ENCODE results near the gene SHB.

DNA sequence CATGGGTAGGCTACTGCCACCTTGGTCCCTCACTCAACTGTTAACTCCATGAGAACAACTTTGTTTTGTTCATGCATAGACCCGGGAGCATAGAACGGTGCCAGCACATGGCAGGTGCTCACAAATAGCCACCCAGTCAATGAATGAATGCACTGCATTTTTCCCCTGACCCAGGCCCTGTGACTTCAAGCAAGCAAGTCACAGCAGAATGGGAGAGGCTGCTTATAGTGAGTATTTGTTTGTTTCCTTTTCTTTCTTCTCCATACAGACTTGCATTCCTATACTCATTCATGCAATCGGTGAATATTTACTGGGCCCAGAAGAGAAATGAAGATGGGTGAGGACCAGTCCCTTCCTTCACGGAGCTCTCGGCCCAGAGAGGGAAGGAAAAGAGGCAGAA lies 62.0 kb downstream of the SHB start:
- TF ChIP-seq RAD21 (conservative IDR thresholded peaks at IDR 0.05 in 1 of 2, IDR thresholded peaks at IDR 0.05 in 1 of 2) = no peak
- TF ChIP-seq POLR2A (IDR thresholded peaks at IDR 0.05; ENCODE audit: low read length) = no peak
- TF ChIP-seq MAZ (IDR thresholded peaks at IDR 0.05; ENCODE audit: borderline replicate concordance, low read depth, low read length) = no peak
- TF ChIP-seq, protein P1, sequence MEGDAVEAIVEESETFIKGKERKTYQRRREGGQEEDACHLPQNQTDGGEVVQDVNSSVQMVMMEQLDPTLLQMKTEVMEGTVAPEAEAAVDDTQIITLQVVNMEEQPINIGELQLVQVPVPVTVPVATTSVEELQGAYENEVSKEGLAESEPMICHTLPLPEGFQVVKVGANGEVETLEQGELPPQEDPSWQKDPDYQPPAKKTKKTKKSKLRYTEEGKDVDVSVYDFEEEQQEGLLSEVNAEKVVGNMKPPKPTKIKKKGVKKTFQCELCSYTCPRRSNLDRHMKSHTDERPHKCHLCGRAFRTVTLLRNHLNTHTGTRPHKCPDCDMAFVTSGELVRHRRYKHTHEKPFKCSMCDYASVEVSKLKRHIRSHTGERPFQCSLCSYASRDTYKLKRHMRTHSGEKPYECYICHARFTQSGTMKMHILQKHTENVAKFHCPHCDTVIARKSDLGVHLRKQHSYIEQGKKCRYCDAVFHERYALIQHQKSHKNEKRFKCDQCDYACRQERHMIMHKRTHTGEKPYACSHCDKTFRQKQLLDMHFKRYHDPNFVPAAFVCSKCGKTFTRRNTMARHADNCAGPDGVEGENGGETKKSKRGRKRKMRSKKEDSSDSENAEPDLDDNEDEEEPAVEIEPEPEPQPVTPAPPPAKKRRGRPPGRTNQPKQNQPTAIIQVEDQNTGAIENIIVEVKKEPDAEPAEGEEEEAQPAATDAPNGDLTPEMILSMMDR (IDR thresholded peaks at IDR 0.05) = no peak
- no peak for TF ChIP-seq NR3C1 (IDR thresholded peaks at IDR 0.05)
- no peak for TF ChIP-seq RFX5 (IDR thresholded peaks at IDR 0.05)
- TF ChIP-seq SMC3 (IDR thresholded peaks at IDR 0.05) = no peak
- TF ChIP-seq, protein P2, sequence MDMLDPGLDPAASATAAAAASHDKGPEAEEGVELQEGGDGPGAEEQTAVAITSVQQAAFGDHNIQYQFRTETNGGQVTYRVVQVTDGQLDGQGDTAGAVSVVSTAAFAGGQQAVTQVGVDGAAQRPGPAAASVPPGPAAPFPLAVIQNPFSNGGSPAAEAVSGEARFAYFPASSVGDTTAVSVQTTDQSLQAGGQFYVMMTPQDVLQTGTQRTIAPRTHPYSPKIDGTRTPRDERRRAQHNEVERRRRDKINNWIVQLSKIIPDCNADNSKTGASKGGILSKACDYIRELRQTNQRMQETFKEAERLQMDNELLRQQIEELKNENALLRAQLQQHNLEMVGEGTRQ (IDR thresholded peaks at IDR 0.05) = no peak
- TF ChIP-seq RCOR1 (IDR thresholded peaks at IDR 0.05; ENCODE audit: low read depth, low read length) = no peak
- TF ChIP-seq KDM1A (IDR thresholded peaks at IDR 0.05; ENCODE audit: low read depth) = no peak

All from A549 (cell line).